Neutrophil (primary cell): Measurements from ENCODE around the gene RFXANK.
A peak's percentile ranks its signal among the peaks of the same experiment; 100 is the strongest.

Source experiments
- H3K27ac ChIP-seq: fragments of 200-600 bp; sonication (generic); 2 replicates; pipeline ENCODE4 v1.5.1; 2016; ENCODE audit warnings: mild to moderate bottlenecking, moderate library complexity
- H3K27me3 ChIP-seq: fragments of 200-600 bp; sonication (generic); 2 replicates; pipeline ENCODE4 v1.6.0; 2016; ENCODE audit warnings: mild to moderate bottlenecking
- H3K36me3 ChIP-seq: fragments of 200-600 bp; sonication (generic); 2 replicates; pipeline ENCODE4 v1.5.1; 2017
- H3K4me1 ChIP-seq, 2 experiments: fragments of 200-600 bp in 1 of 2; sonication (generic) in 1 of 2; 1 replicate in 1 of 2; 2 replicates in 1 of 2; pipeline versions ENCODE4 v1.5.1 to v1.6.1; 2013 to 2016; ENCODE audit warnings: low read depth in 1 of 2, low read length in 1 of 2, mild to moderate bottlenecking in 1 of 2, moderate library complexity in 1 of 2; ENCODE audit not compliant: control insufficient read depth in 1 of 2, insufficient read depth in 1 of 2
- H3K4me3 ChIP-seq, 2 experiments: fragments of 200-600 bp in 1 of 2; sonication (generic) in 1 of 2; 1 replicate in 1 of 2; 2 replicates in 1 of 2; pipeline ENCODE4 v1.5.1; 2013 to 2016; ENCODE audit warnings: low read depth in 1 of 2, low read length in 1 of 2, mild to moderate bottlenecking in 1 of 2, moderate library complexity in 1 of 2
- H3K9me3 ChIP-seq: fragments of 200-600 bp; sonication (generic); 2 replicates; pipeline ENCODE4 v1.5.1; 2016
- TF ChIP-seq, protein P1 (sequence below): fragments of 200-600 bp; sonication (generic); IDR thresholded peaks from 2 replicates; pipeline ENCODE4 v1.5.1; 2016; ENCODE audit warnings: antibody characterized with exemption

RFXANK gene

DNA sequence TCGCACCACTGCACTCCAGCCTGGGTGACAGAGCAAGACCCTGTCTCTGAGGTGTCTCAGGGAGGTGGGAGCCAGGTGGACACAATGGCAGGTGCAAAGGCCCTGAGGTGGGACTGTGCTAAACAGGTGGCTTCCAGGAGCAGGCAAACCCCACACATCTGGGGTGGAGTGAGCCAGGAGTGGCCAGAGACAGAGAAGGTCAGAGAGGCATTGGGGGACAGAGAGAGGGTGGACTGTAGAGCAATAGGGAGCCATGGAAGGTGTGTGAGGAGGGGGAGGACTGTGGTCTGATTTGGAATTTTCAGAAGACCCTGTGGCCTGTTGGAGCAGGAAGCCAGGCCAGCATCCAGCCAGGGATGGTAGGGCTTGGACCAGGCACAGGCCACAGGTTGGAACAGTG, 26.7 kb upstream of the RFXANK start:
- peaks cover 9 to 10% of the 10 kb centered on the region in 2 experiments for H3K4me1 ChIP-seq
- no peak overlapping the region for H3K4me3 ChIP-seq
- H3K9me3 ChIP-seq, result no peaks in the 10 kb centered on the region
- H3K27me3 ChIP-seq, result no peaks in the 10 kb centered on the region
- H3K36me3 ChIP-seq, result peaks cover 22% of the 10 kb centered on the region
- TF ChIP-seq, protein P1, sequence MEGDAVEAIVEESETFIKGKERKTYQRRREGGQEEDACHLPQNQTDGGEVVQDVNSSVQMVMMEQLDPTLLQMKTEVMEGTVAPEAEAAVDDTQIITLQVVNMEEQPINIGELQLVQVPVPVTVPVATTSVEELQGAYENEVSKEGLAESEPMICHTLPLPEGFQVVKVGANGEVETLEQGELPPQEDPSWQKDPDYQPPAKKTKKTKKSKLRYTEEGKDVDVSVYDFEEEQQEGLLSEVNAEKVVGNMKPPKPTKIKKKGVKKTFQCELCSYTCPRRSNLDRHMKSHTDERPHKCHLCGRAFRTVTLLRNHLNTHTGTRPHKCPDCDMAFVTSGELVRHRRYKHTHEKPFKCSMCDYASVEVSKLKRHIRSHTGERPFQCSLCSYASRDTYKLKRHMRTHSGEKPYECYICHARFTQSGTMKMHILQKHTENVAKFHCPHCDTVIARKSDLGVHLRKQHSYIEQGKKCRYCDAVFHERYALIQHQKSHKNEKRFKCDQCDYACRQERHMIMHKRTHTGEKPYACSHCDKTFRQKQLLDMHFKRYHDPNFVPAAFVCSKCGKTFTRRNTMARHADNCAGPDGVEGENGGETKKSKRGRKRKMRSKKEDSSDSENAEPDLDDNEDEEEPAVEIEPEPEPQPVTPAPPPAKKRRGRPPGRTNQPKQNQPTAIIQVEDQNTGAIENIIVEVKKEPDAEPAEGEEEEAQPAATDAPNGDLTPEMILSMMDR, result no peak
- H3K27ac ChIP-seq, result no peak overlapping the region

DNA sequence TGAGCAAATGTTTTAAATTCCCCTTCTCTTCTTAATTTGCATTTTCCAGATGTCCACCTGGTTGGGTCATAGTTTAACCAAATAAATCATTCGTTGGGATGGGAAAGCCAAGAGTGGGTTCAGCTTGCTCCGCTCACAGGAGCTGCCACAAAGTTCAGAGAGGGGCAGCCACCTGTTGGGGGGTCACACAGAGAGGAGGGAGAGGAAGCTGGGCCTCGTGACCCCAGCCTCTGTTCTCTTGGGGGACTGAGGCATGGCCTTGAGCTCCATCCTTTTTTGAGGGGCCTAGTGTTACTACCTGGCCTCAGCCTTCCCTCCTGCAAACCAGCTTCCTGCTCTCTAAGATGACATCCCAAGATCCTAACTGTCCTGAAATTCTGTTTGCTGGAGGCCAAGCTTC, 24.4 kb upstream of the RFXANK start:
- Histone ChIP-seq H3K36me3 (peaks cover 22% of the 10 kb centered on the region), H3K4me3 (no peak overlapping the region), H3K27me3 (no peaks in the 10 kb centered on the region), H3K27ac (no peak overlapping the region), H3K4me1 (peaks cover 30 to 32% of the 10 kb centered on the region in 2 experiments), H3K9me3 (no peaks in the 10 kb centered on the region)
- TF ChIP-seq, protein P1, result no peak

DNA sequence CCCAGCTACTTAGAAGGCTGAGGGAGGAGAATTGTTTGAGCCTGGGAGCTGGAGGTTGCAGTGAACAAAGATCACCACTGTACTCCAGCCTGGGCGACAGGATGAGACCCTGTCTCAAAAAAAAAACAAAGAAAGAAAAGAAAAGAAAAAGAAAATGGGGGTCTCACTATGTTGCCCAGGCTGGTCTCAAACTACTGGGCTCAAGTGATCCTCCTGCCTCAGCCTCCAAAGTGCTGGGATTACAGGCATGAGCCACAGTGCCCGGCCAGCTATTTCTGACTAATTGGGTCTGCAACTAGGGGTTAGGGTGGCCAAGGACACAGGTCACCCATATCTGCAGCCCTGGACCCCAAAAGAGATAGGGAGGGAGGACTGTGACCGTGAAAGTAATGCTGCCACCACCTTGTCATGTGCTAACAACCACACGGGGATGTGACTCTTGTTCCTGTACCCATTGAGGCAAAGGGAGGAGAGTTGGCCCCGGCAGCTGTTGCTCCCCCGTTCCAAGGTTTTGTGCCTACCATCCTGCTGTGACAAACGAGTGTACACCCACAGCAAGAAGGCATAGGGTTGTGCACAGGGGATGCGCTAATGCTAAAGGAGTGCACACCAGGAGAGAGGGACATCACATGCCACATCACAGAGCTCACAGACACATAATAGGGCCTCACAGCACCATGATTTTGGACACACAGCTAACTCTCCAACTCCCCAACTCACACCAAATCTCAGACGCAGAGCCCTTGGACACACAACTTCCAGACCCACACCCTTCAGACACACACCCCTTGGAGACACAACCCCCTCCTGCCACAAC, 22.6 kb upstream of the RFXANK start:
- Histone ChIP-seq H3K27ac (no peak overlapping the region), H3K4me3 (peak overlapping the region; percentile 37 to 48), H3K27me3 (no peaks in the 10 kb centered on the region), H3K36me3 (peaks cover 22% of the 10 kb centered on the region), H3K9me3 (no peaks in the 10 kb centered on the region), H3K4me1 (peaks cover 31 to 41% of the 10 kb centered on the region in 2 experiments)
- TF ChIP-seq, protein P1, result no peak

DNA sequence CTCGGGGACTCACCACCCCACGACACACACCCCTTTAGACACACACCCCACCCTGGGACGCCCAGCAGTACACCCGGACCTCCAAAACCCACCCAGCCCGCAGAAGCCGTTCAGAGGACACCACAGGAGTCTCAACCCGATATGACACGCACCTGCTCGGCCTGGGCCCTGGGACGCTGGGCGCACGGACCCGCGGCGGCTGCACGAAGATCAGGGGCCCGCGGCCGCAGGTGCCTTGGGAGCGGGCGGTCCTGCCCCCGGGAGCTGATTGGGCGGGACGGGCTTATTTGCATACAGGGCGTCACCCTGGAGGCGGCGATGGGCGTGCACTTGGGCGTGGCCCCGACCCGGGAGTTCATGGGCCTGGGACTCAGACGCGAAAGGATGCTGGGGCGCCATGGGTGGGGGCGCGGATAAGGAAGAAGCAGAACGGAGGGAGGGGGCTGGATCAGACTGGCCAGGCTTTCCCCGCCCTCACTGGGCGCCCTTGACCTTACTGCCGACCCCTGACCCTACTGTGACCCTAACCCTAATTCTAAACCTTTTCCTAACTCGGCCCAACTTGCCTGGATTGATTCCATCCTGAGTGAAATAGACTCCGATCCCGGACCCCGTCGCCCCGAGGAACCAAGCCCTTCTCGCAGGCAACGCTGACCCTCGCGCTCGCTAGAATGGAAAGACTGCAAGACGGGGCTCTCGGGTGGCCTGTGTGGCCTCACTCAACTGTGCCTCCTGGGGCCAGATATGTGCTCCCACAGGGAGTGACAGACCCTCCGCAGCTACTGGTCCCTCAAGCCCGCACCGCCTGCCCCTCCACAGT, 21.8 kb upstream of the RFXANK start, which contains the start of gene MEF2B:
MEF2B (minus strand) TSS at position 211 of the 820 bp plus-strand sequence. CDS start 19,528 bp downstream, outside the sequence.
- H3K36me3 ChIP-seq, result peaks cover 15% of the 10 kb centered on the region
- no peaks in the 10 kb centered on the region for H3K27me3 ChIP-seq
- H3K4me3 ChIP-seq, result peak within 1 kb of the TSS; percentile 37 to 48
- TF ChIP-seq, protein P1, result no peak
- peaks cover 37 to 48% of the 10 kb centered on the region in 2 experiments for H3K4me1 ChIP-seq
- peak within 1 kb of the TSS; percentile 48 for H3K27ac ChIP-seq
- H3K9me3 ChIP-seq, result no peaks in the 10 kb centered on the region

DNA sequence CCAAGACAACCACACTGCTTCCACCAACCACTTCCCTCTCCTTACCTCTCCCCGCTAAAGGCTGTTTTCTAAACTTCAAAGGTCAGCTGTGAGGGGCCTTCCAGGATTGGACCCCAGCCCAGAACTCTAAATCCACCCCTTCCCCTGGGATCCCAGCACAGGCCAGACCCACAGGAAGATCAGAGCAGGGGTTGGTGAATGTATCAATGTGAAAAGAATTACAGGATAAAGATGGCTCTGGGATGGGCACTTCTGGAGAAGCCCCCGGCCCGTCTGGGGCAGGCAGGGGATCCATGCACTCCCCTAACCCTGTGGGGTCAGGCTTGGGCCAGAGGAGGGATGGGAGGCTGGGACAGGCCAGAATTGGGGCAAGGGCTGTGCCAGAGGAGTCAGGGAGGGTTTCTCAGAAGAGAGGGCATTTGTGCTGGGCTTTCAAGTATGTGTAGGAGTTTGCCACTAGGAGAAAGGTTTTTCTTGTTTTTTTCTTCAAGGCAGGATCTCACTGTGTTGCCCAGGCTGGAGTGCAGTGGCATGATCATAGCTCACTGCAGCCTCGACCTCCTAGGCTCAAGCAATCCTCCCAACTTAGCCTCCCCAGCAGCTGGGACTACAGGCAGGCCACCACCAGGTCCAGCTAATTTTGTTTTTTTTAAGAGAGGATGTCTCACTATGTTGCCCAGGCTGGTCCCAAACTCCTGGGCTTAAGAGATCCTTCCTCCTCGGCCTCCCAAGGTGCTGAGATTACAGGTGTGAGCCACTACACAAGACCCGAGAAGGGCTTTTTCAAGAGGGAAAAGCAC, 21.0 kb upstream of the RFXANK start:
- Histone ChIP-seq H3K4me1 (peaks cover 37 to 48% of the 10 kb centered on the region in 2 experiments), H3K27me3 (no peaks in the 10 kb centered on the region), H3K4me3 (peak overlapping the region in 1 of 2 experiments; percentile 37), H3K27ac (peak overlapping the region; percentile 48), H3K36me3 (peaks cover 14% of the 10 kb centered on the region), H3K9me3 (no peaks in the 10 kb centered on the region)
- TF ChIP-seq, protein P1, result no peak
